Astrocyte of the cerebellum (primary cell): ENCODE measurements around the gene ATP5ME.
"Not testable (repeated sequence)": the region's sequence is repeated elsewhere in the genome, so short reads cannot be mapped to it uniquely, and the experiment has no call there.

Experiments
- DNase-seq: peaks from one replicate; pipeline ENCODE4 v3.0.0-alpha.2; 2011; ENCODE audit warnings: low read depth
- H3K4me3 ChIP-seq: 2 replicates; pipeline ENCODE4 v1.5.1; 2011; ENCODE audit warnings: mild to moderate bottlenecking, low read depth, low read length, moderate library complexity
- CTCF ChIP-seq: IDR thresholded peaks from 2 replicates; pipeline ENCODE4 v1.5.1; 2012; ENCODE audit warnings: low read length, low read depth, moderate library complexity, mild to moderate bottlenecking; ENCODE audit errors: missing control alignments
- in situ Hi-C: cut with HindIII; loops from 2 replicates; pipeline ENCODE4 v1.10.0; 2017; ENCODE audit warnings: low sequenced_read_pairs

The ATP5ME gene

GRCh38 chr4:675036-675882 lies 1.2 kb upstream of the ATP5ME start:
- in situ Hi-C loops = no loop called here
- DNase-seq = no peak
- H3K4me3 ChIP-seq = peak overlapping the region; percentile 95
- no peak for TF ChIP-seq CTCF

- TF ChIP-seq CTCF = no peak
- DNase-seq = no peak
- peak overlapping the region; percentile 95 for H3K4me3 ChIP-seq
- in situ Hi-C loops = no loop called here
Observed at GRCh38 chr4:673349-674091, 556 bp downstream of the ATP5ME start.

- H3K4me3 ChIP-seq = no peak overlapping the region
- no peak for DNase-seq
- in situ Hi-C loops = no loop called here
- TF ChIP-seq CTCF = no peak
Observed at GRCh38 chr4:671769-672168, 2.3 kb downstream of the ATP5ME start.

GRCh38 chr4:669806-670559 lies 4.1 kb downstream of the ATP5ME start:
- H3K4me3 ChIP-seq, in situ Hi-C loops, DNase-seq: not testable (repeated sequence)

GRCh38 chr4:668219-668618 lies 5.9 kb downstream of the ATP5ME start:
- DNase-seq, in situ Hi-C loops, H3K4me3 ChIP-seq: not testable (repeated sequence)

GRCh38 chr4:667545-667925 lies 6.5 kb downstream of the ATP5ME start:
- no peak for DNase-seq
- H3K4me3 ChIP-seq = no peak overlapping the region
- in situ Hi-C loops = no loop called here
- TF ChIP-seq CTCF = no peak

GRCh38 chr4:666822-667544 lies 7.1 kb downstream of the ATP5ME start:
- no peak for DNase-seq
- no peak for TF ChIP-seq CTCF
- no peak overlapping the region for H3K4me3 ChIP-seq
- in situ Hi-C loops = no loop called here
